ENCODE measurements around the gene HTRA2. TPM values are rescaled to one million over a fixed set of nuclear protein-coding genes. Genes with fewer than 3 reads are reported as not detected.

The HTRA2 gene
- total and polyA plus RNA-seq, 3 donors from 2014 or later, result 36.5 to 46.8 (median 45.8) TPM

DNA sequence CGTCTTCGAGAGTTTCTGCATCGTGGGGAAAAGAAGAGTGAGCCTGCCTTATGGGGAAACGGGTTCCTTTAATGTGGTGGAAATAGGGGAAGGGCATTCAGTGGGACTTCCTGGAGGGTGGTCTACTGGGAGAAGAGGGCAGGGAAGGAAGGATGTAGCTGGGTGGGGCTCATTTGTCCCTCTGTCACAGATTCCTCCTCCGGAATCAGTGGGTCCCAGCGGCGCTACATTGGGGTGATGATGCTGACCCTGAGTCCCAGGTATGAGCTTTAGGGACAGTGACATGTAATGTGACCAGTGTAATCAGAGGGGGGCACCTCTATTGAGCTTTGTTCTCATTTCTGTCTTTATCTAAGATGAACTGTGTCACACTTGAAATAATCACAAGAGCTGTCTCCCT lies 1.9 kb downstream of the HTRA2 start:
- H3K27ac ChIP-seq, result no peak overlapping the region
- H3K4me3 ChIP-seq, result no peak overlapping the region
- no peaks in the 10 kb centered on the region for H3K36me3 ChIP-seq (ENCODE audit: low read depth, missing control alignments)
- peaks cover 16% of the 10 kb centered on the region for H3K4me1 ChIP-seq
- 74 to 89% methylated on average over 5 to 7 of the region's 7 CpGs for WGBS, 2 donors
- no peaks in the 10 kb centered on the region for H3K27me3 ChIP-seq
- H3K9me3 ChIP-seq, result no peaks in the 10 kb centered on the region
- TF ChIP-seq CTCF (IDR thresholded peaks at IDR 0.05), result no peak
- no peak for TF ChIP-seq POLR2A (IDR thresholded peaks at IDR 0.05)
- intact Hi-C loops (cut with DNase I; ENCODE audit: low total_unique reads), result no loop called here
- DNase-seq, result no peak

DNA sequence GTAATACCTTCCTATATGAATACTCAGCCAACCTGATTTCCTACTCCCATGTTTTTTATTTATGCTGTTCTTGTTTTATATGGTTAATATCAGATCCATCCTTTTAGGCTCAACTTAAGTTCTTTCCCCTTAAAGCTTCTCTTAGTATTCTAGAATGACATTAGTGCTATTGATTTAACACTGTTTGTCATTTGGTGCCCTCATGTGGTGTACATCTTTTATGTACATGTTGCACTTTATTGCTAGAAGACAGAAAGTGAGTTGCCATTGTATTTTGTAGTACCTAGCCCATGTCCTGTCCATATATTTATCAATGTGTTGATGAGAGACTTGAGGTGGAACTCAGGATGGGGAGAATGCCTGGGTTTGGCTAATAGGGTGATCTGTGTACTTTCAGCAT lies 2.5 kb downstream of the HTRA2 start:
- DNase-seq, result no peak
- Histone ChIP-seq H3K4me3 (no peak overlapping the region), H3K27me3 (no peaks in the 10 kb centered on the region), H3K9me3 (no peaks in the 10 kb centered on the region), H3K4me1 (peaks cover 16% of the 10 kb centered on the region), H3K27ac (no peak overlapping the region), H3K36me3 (ENCODE audit: low read depth, missing control alignments) (no peaks in the 10 kb centered on the region)
- TF ChIP-seq CTCF (IDR thresholded peaks at IDR 0.05) (no peak), POLR2A (IDR thresholded peaks at IDR 0.05) (no peak)
- intact Hi-C loops (cut with DNase I; ENCODE audit: low total_unique reads), result no loop called here

- no peaks in the 10 kb centered on the region for H3K36me3 ChIP-seq (ENCODE audit: low read depth, missing control alignments)
- 76 to 85% methylated on average over 3 to 4 of the region's 4 CpGs for WGBS, 2 donors
- peaks cover 13% of the 10 kb centered on the region for H3K4me1 ChIP-seq
- no peak overlapping the region for H3K27ac ChIP-seq
- TF ChIP-seq CTCF (IDR thresholded peaks at IDR 0.05) (no peak), POLR2A (IDR thresholded peaks at IDR 0.05) (no peak)
- no peak overlapping the region for H3K4me3 ChIP-seq
- no peak for DNase-seq
- no peaks in the 10 kb centered on the region for H3K27me3 ChIP-seq
- no peaks in the 10 kb centered on the region for H3K9me3 ChIP-seq
- intact Hi-C loops (cut with DNase I; ENCODE audit: low total_unique reads), result no loop called here
Measured at GRCh38 chr2:74533464-74533863, 3.7 kb downstream of the HTRA2 start.

- intact Hi-C loops (cut with DNase I; ENCODE audit: low total_unique reads), result no loop called here
Measured at GRCh38 chr2:74534411-74534810, 4.7 kb downstream of the HTRA2 start.

More at GRCh38 chr2:74534411-74534810, 4.7 kb downstream of the HTRA2 start:
- no peaks in the 10 kb centered on the region for H3K9me3 ChIP-seq
- H3K36me3 ChIP-seq (ENCODE audit: low read depth, missing control alignments), result no peaks in the 10 kb centered on the region
- H3K27ac ChIP-seq, result no peak overlapping the region
- H3K4me1 ChIP-seq, result peaks cover 9% of the 10 kb centered on the region
- DNase-seq, result no peak
- no peaks in the 10 kb centered on the region for H3K27me3 ChIP-seq
- H3K4me3 ChIP-seq, result no peak overlapping the region
- TF ChIP-seq CTCF (IDR thresholded peaks at IDR 0.05) (no peak), POLR2A (IDR thresholded peaks at IDR 0.05) (no peak)
- WGBS, 2 donors, result 86 to 89% methylated on average over 10 to 12 of the region's 12 CpGs
